ENCODE data around the gene ANKRD34A.

DNA sequence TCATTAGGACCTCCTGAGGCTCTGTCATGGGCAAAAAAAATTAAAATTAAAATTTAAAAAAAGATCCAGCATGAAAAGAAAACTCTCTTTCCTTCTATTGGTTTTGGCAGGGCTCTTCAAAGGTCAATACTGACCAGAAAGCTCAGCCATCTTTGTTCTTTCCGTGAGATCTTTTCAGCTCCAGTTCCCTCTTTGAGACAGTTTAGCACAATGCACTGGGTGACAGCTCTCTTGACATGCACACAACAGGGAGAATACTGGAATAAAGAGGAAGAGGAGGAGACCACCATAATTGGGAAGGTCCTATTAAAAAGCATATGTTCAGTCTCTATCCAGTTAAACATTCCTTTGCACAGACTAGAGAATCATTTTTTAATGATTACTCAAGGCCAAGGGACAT lies 12.8 kb downstream of the ANKRD34A start:
- TF ChIP-seq, protein P1, sequence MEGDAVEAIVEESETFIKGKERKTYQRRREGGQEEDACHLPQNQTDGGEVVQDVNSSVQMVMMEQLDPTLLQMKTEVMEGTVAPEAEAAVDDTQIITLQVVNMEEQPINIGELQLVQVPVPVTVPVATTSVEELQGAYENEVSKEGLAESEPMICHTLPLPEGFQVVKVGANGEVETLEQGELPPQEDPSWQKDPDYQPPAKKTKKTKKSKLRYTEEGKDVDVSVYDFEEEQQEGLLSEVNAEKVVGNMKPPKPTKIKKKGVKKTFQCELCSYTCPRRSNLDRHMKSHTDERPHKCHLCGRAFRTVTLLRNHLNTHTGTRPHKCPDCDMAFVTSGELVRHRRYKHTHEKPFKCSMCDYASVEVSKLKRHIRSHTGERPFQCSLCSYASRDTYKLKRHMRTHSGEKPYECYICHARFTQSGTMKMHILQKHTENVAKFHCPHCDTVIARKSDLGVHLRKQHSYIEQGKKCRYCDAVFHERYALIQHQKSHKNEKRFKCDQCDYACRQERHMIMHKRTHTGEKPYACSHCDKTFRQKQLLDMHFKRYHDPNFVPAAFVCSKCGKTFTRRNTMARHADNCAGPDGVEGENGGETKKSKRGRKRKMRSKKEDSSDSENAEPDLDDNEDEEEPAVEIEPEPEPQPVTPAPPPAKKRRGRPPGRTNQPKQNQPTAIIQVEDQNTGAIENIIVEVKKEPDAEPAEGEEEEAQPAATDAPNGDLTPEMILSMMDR (IDR thresholded peaks at IDR 0.05; ENCODE audit: low read length), result no peak
- no peak for TF ChIP-seq EZH2 (optimal IDR thresholded peaks at IDR 0.05; ENCODE audit: low read depth, low read length)

Measured in MM.1S (cell line).